Measurements from ENCODE around the gene ELMOD1. TPM values are rescaled to one million over a fixed set of nuclear protein-coding genes. Genes with fewer than 3 reads are reported as not detected.

The ELMOD1 gene
- total and polyA plus RNA-seq, 10 of the 15 experiments (the other 5 are each of a cell fraction or from before 2014, with no cell fraction given), result not detected

DNA sequence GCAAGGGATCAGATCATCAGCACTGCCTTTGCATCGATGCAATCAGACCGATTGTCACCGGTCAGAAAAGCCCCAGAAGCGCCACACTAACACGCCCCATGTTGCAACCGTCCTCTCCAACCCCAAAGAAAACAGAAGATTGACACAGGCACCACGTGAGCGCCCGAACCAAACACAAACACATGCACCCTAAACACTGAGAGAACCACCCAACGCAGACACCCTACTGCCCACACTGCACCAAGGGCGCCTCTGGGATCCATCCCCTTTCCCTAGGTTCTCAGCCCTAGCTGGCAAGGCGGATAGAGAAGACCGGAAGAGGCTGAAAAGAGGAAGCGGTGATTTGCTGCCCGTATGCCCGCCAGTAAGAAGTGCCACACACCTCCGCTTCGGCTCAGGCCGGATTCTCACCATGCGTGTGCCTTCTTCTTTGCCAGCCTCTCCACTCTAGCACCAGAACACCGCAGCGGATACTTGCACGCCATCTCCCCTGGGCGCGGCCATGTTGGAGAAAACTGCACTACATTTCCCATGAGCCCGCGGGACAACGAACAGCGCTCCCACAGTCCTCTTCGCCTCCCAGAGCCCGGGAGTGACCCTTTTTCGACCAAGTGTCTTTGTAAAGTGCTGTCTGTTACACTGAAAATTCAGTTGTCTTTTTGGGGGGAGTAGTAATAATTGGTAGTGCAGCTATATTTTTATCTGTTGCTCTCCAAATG is 25.6 kb upstream of the ELMOD1 start, which contains the start of gene ALKBH8 (continued):
- TF ChIP-seq ZNF687 (IDR thresholded peaks at IDR 0.05), result peak; percentile 75; the same call in 1 of the 2 replicates
- TF ChIP-seq NR2F1 (conservative IDR thresholded peaks at IDR 0.05), result no peak
- TF ChIP-seq ZZZ3 (IDR thresholded peaks at IDR 0.05; ENCODE audit: control insufficient read depth, insufficient read length, low read depth), result no peak
- no peak for TF ChIP-seq JUNB (IDR thresholded peaks at IDR 0.05)
- TF ChIP-seq ATF3 (IDR thresholded peaks at IDR 0.05; ENCODE audit: borderline replicate concordance, extremely low read depth, low read depth, low read length), result no peak
- TF ChIP-seq BACH1 (IDR thresholded peaks at IDR 0.05; ENCODE audit: borderline replicate concordance), result 0 out of 2 replicates have a peak, but pooled peaks have one; percentile 19
- TF ChIP-seq RBBP5 (conservative IDR thresholded peaks at IDR 0.05), result 0 out of 2 replicates have a peak, but pooled peaks have one; percentile 44
- TF ChIP-seq SMC3 (IDR thresholded peaks at IDR 0.05; ENCODE audit: borderline replicate concordance, low read length), result no peak
- TF ChIP-seq ESRRA (IDR thresholded peaks at IDR 0.05; ENCODE audit: low read length), result no peak
- TF ChIP-seq STAT1 (conservative IDR thresholded peaks at IDR 0.05), result no peak; the same call in 1 of the 2 replicates
- no peak for TF ChIP-seq SREBF2 (IDR thresholded peaks at IDR 0.05; ENCODE audit: low read length)
- TF ChIP-seq, protein P1, sequence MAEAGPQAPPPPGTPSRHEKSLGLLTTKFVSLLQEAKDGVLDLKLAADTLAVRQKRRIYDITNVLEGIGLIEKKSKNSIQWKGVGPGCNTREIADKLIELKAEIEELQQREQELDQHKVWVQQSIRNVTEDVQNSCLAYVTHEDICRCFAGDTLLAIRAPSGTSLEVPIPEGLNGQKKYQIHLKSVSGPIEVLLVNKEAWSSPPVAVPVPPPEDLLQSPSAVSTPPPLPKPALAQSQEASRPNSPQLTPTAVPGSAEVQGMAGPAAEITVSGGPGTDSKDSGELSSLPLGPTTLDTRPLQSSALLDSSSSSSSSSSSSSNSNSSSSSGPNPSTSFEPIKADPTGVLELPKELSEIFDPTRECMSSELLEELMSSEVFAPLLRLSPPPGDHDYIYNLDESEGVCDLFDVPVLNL (IDR thresholded peaks at IDR 0.05; ENCODE audit: low read depth, low read length), result no peak
- TF ChIP-seq TCF3 (IDR thresholded peaks at IDR 0.05; ENCODE audit: borderline replicate concordance, insufficient read depth, low read depth, low read length), result 0 out of 2 replicates have a peak, but pooled peaks have one; percentile 14
- peak; percentile 73 for TF ChIP-seq POLR2A (IDR thresholded peaks at IDR 0.05; ENCODE audit: low read depth, low read length)
- TF ChIP-seq, protein P2, sequence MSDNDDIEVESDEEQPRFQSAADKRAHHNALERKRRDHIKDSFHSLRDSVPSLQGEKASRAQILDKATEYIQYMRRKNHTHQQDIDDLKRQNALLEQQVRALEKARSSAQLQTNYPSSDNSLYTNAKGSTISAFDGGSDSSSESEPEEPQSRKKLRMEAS (IDR thresholded peaks at IDR 0.05; ENCODE audit: low read depth, low read length), result peak; percentile 93
- 0 out of 2 replicates have a peak, but pooled peaks have one; percentile 16 for TF ChIP-seq RCOR1 (conservative IDR thresholded peaks at IDR 0.05; ENCODE audit: low read depth, low read length)
- no peak for TF ChIP-seq POU2F2 (IDR thresholded peaks at IDR 0.05; ENCODE audit: borderline replicate concordance, low read depth, low read length)
- TF ChIP-seq, protein P3, sequence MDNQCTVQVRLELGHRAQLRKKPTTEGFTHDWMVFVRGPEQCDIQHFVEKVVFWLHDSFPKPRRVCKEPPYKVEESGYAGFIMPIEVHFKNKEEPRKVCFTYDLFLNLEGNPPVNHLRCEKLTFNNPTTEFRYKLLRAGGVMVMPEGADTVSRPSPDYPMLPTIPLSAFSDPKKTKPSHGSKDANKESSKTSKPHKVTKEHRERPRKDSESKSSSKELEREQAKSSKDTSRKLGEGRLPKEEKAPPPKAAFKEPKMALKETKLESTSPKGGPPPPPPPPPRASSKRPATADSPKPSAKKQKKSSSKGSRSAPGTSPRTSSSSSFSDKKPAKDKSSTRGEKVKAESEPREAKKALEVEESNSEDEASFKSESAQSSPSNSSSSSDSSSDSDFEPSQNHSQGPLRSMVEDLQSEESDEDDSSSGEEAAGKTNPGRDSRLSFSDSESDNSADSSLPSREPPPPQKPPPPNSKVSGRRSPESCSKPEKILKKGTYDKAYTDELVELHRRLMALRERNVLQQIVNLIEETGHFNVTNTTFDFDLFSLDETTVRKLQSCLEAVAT (IDR thresholded peaks at IDR 0.05), result peak; percentile 98
- TF ChIP-seq NFYB (IDR thresholded peaks at IDR 0.05; ENCODE audit: insufficient read depth, low read depth, low read length), result peak; percentile 38; the same call in 1 of the 2 replicates
- peak; percentile 94 for TF ChIP-seq HCFC1 (IDR thresholded peaks at IDR 0.05; ENCODE audit: low read length)

All from GM12878 (cell line).